NT2/D1 (cell line): Measurements from ENCODE around the gene GTF2H2C_2.
"Not testable (repeated sequence)": the region's sequence is repeated elsewhere in the genome, so short reads cannot be mapped to it uniquely, and the experiment has no call there.

Experiments
- SUZ12 ChIP-seq: IDR thresholded peaks from 2 replicates; pipeline ENCODE4 v1.6.1; 2011; ENCODE audit not compliant: insufficient read length, insufficient read depth; ENCODE audit errors: extremely low read depth
- YY1 ChIP-seq: IDR thresholded peaks from 2 replicates; pipeline ENCODE4 v1.6.1; 2011; ENCODE audit not compliant: insufficient read length, insufficient read depth
- ZNF274 ChIP-seq: IDR thresholded peaks from 2 replicates; pipeline ENCODE4 v1.6.1; 2011; ENCODE audit warnings: mild to moderate bottlenecking, low read depth, low read length

GRCh38 chr5:70457093-70457492 lies 41.9 kb downstream of the GTF2H2C_2 start:
- TF ChIP-seq YY1, SUZ12, ZNF274: not testable (repeated sequence)
